ENCODE data around the gene BPIFB1.

DNA sequence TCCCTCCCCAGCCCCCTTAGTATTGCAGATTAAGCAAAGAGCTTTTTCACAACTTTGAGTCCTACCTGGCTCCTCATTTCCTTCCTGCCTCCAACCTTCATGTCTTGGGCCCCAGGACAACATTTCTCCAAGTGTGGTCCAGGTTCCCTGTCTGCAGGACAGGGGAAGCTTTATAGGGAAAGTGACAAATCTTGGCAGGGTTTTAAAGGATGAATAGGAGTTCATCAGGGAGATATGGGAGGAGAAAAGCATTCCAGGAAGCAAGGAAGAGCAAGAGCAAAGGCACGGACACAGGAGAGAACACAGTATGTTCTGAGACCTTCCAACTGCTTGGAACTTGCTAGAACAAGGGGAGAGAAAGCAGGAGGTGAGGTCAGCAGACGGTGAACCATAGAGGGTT is 1.9 kb downstream of the BPIFB1 start:
- TF ChIP-seq, protein P1, sequence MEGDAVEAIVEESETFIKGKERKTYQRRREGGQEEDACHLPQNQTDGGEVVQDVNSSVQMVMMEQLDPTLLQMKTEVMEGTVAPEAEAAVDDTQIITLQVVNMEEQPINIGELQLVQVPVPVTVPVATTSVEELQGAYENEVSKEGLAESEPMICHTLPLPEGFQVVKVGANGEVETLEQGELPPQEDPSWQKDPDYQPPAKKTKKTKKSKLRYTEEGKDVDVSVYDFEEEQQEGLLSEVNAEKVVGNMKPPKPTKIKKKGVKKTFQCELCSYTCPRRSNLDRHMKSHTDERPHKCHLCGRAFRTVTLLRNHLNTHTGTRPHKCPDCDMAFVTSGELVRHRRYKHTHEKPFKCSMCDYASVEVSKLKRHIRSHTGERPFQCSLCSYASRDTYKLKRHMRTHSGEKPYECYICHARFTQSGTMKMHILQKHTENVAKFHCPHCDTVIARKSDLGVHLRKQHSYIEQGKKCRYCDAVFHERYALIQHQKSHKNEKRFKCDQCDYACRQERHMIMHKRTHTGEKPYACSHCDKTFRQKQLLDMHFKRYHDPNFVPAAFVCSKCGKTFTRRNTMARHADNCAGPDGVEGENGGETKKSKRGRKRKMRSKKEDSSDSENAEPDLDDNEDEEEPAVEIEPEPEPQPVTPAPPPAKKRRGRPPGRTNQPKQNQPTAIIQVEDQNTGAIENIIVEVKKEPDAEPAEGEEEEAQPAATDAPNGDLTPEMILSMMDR (IDR thresholded peaks at IDR 0.05): no peak
- TF ChIP-seq, protein P2, sequence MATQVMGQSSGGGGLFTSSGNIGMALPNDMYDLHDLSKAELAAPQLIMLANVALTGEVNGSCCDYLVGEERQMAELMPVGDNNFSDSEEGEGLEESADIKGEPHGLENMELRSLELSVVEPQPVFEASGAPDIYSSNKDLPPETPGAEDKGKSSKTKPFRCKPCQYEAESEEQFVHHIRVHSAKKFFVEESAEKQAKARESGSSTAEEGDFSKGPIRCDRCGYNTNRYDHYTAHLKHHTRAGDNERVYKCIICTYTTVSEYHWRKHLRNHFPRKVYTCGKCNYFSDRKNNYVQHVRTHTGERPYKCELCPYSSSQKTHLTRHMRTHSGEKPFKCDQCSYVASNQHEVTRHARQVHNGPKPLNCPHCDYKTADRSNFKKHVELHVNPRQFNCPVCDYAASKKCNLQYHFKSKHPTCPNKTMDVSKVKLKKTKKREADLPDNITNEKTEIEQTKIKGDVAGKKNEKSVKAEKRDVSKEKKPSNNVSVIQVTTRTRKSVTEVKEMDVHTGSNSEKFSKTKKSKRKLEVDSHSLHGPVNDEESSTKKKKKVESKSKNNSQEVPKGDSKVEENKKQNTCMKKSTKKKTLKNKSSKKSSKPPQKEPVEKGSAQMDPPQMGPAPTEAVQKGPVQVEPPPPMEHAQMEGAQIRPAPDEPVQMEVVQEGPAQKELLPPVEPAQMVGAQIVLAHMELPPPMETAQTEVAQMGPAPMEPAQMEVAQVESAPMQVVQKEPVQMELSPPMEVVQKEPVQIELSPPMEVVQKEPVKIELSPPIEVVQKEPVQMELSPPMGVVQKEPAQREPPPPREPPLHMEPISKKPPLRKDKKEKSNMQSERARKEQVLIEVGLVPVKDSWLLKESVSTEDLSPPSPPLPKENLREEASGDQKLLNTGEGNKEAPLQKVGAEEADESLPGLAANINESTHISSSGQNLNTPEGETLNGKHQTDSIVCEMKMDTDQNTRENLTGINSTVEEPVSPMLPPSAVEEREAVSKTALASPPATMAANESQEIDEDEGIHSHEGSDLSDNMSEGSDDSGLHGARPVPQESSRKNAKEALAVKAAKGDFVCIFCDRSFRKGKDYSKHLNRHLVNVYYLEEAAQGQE (IDR thresholded peaks at IDR 0.05; ENCODE audit: insufficient read depth in 1 of 2, low read depth in 2 of 2, low read length in 1 of 2): no peak
- TF ChIP-seq SIN3A (IDR thresholded peaks at IDR 0.05; ENCODE audit: borderline replicate concordance, insufficient read depth, low read depth, low read length): no peak
- TF ChIP-seq TCF7L2 (IDR thresholded peaks at IDR 0.05; ENCODE audit: low read depth, low read length): no peak
- TF ChIP-seq POLR2AphosphoS5 (IDR thresholded peaks at IDR 0.05; ENCODE audit: low read depth, low read length): no peak
